ENCODE data around the gene PHLDB1. TPM values are rescaled to one million over a fixed set of nuclear protein-coding genes. Genes with fewer than 3 reads are reported as not detected.

The PHLDB1 gene
- total and polyA plus RNA-seq, 2 donors (not counting 3 experiments of a cell fraction or from before 2014, with no cell fraction given), result 99.7 to 183 TPM

GRCh38 chr11:118610225-118610772 lies 2.9 kb downstream of the PHLDB1 start:
- peaks cover 47% of the 10 kb centered on the region for H3K4me1 ChIP-seq (ENCODE audit: control insufficient read depth, extremely low read depth, insufficient read depth, low read length)
- POLR2A ChIA-PET, result interaction anchor here (0.6 to 4.1 kb wide), 3 partner anchors 9 to 71 kb away, joined by 7 to 29 read pairs (median 14); no protein-coding TSS in a partner anchor
- H3K9me1 ChIP-seq (replicated peaks; ENCODE audit: control insufficient read depth, extremely low read depth, insufficient read depth, low read length), result no peaks in the 10 kb centered on the region
- H3K36me3 ChIP-seq (ENCODE audit: control insufficient read depth in 2 of 2, extremely low read depth in 1 of 2, insufficient read depth in 2 of 2, low read length in 2 of 2), result peaks cover 4 to 14% of the 10 kb centered on the region in 2 experiments
- dilution Hi-C loops (cut with MboI; ENCODE audit: extremely low pct_ligation_motif_present, low sequenced_read_pairs), result no loop called here
- intact Hi-C loops (cut with micrococcal nuclease), result loop anchor here (2.0 to 5.0 kb wide), 2 partner anchors 25 to 182 kb away; partner anchors contain the start of gene DDX6
- CTCF ChIA-PET, result interaction anchor here (1.0 to 9.3 kb wide), 4 partner anchors 10 to 25 kb away, joined by 3 to 138 read pairs (median 44); no protein-coding TSS in a partner anchor
- H3K9ac ChIP-seq (replicated peaks; ENCODE audit: extremely low read depth, insufficient read depth, low read length), result peak overlapping the region; percentile 83
- peaks cover 46% of the 10 kb centered on the region for H3K79me2 ChIP-seq (ENCODE audit: control insufficient read depth, insufficient read depth, low read length)
- H4K20me1 ChIP-seq (replicated peaks; ENCODE audit: control insufficient read depth, extremely low read depth, insufficient read depth, low read length), result no peaks in the 10 kb centered on the region
- no peaks in the 10 kb centered on the region for H3K9me3 ChIP-seq (replicated peaks; ENCODE audit: control insufficient read depth, insufficient read depth, low read length)
- no peak for TF ChIP-seq POLR2AphosphoS5 (IDR thresholded peaks at IDR 0.05; ENCODE audit: insufficient read depth, low read depth, low read length)
- TF ChIP-seq POLR2A (IDR thresholded peaks at IDR 0.05; ENCODE audit: low read depth, low read length), result no peak
- TF ChIP-seq FOS (IDR thresholded peaks at IDR 0.05; ENCODE audit: borderline replicate concordance, insufficient read depth, low read length), result no peak
- TF ChIP-seq MYC (IDR thresholded peaks at IDR 0.05; ENCODE audit: low read depth, low read length), result no peak
- no peak for TF ChIP-seq CTCF (IDR thresholded peaks at IDR 0.05; ENCODE audit: extremely low read depth in 1 of 2, insufficient read depth in 1 of 2, low read depth in 1 of 2, low read length in 2 of 2)
- TF ChIP-seq GATA2 (IDR thresholded peaks at IDR 0.05; ENCODE audit: insufficient read depth, insufficient read length, low read depth, low read length), result no peak
- no peak for TF ChIP-seq JUN (IDR thresholded peaks at IDR 0.05; ENCODE audit: borderline replicate concordance, insufficient read depth, insufficient read length, low read depth)
- no peak for TF ChIP-seq EZH2 (IDR thresholded peaks at IDR 0.05; ENCODE audit: borderline replicate concordance, low read depth, low read length, severe bottlenecking)
- no peak for TF ChIP-seq MAX (IDR thresholded peaks at IDR 0.05; ENCODE audit: insufficient read depth, insufficient read length)
- peak overlapping the region; percentile 1 for H2AFZ ChIP-seq (ENCODE audit: low read depth, low read length)
- DNase-seq (ENCODE audit: low read depth, low spot score) (peak; percentile 29), FAIRE-seq (peak; percentile 82)
- peak overlapping the region; percentile 80 for H3K27ac ChIP-seq (ENCODE audit: insufficient read depth, low read depth, low read length)
- no peaks in the 10 kb centered on the region for H3K27me3 ChIP-seq (ENCODE audit: control insufficient read depth in 2 of 2, insufficient read depth in 2 of 2, low read length in 2 of 2)
- H3K4me2 ChIP-seq (ENCODE audit: insufficient read depth, low read length), result peak overlapping the region; percentile 86
- BruUV-seq (replicated peaks), result no TSS peak
- peak overlapping the region; percentile 39 to 60 (median 59) for H3K4me3 ChIP-seq (replicated peaks in 1 of 3; ENCODE audit: insufficient read depth in 1 of 3, low read depth in 1 of 3, low read length in 3 of 3)
